Measurements from ENCODE around the gene RAB26. TPM values are rescaled to one million over a fixed set of nuclear protein-coding genes. Genes with fewer than 3 reads are reported as not detected.
A peak's percentile ranks its signal among the peaks of the same experiment; 100 is the strongest.

RAB26 gene
- total and polyA plus RNA-seq, 2 of the 13 experiments (the other 11 are each of a cell fraction or from before 2014, with no cell fraction given) = 0.86 to 3.6 TPM

DNA sequence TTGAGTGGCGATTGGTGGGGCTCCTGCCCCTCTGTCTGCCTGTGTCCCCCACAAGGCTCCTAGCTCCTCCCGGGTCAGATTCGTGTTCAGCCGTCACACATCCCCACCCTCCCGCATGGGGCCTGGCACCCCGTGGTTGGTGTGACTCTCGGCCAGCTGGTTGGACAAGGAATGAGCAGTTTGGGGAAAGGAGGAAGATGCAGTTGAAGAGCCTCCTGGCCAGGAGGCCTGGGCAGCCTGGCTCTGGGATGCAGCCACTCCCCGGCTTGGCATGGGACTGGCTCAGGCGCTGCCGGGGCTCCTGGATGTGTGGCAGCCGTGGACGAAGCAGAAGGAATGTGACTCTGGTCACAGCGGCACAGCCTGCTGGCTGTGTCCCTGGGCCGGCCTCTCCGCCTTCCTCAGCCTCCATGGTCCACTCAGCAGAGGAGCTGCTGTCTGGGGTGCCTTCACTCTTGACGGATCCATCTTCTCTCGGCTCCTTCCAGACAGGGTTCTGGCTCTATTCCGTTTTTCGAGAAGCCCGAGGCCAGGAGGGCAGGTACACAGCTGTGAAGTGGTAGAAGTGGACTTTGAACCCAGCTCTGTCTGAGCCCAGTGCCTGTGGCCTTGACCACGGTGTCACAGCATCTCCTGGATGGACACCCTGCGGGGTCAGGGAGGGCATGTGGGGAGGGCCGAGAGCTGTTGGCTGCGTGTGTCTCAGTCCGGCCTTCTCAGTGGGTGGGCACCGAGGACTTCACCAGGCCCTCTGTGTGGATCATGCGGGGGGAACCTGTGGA lies 9.2 kb downstream of the RAB26 start (continued):
- TF ChIP-seq RERE (CRISPR knock-in tag; IDR thresholded peaks at IDR 0.05; ENCODE audit: low read depth) (peak; percentile 66; the same call in 1 of the 2 replicates), NR2C2 (CRISPR knock-in tag; IDR thresholded peaks at IDR 0.05; ENCODE audit: borderline replicate concordance) (peak; percentile 91), SMAD9 (CRISPR knock-in tag; IDR thresholded peaks at IDR 0.05) (no peak), LCORL (IDR thresholded peaks at IDR 0.05) (no peak), LCORL (CRISPR knock-in tag; IDR thresholded peaks at IDR 0.05) (peak; percentile 93), FOXC1 (CRISPR knock-in tag; IDR thresholded peaks at IDR 0.05; ENCODE audit: borderline replicate concordance) (no peak), NFKBIZ (CRISPR knock-in tag; IDR thresholded peaks at IDR 0.05) (no peak), ZNF660 (CRISPR knock-in tag; IDR thresholded peaks at IDR 0.05; ENCODE audit: borderline replicate concordance, low read depth) (no peak), NR2F6 (IDR thresholded peaks at IDR 0.05) (peak; percentile 96), NR2F6 (CRISPR knock-in tag; IDR thresholded peaks at IDR 0.05) (peak; percentile 99), KDM2A (CRISPR knock-in tag; IDR thresholded peaks at IDR 0.05; ENCODE audit: borderline replicate concordance, low read depth) (peak; percentile 71; the same call in 1 of the 2 replicates), SYNCRIP (IDR thresholded peaks at IDR 0.05; ENCODE audit: insufficient read depth, low read depth, low read length) (no peak), ZNF17 (CRISPR knock-in tag; IDR thresholded peaks at IDR 0.05) (no peak), ZEB1 (IDR thresholded peaks at IDR 0.05; ENCODE audit: insufficient replicate concordance, low read depth) (no peak), HHEX (CRISPR knock-in tag; IDR thresholded peaks at IDR 0.05) (0 out of 2 replicates have a peak, but pooled peaks have one; percentile 1)
- TF ChIP-seq, protein P1, sequence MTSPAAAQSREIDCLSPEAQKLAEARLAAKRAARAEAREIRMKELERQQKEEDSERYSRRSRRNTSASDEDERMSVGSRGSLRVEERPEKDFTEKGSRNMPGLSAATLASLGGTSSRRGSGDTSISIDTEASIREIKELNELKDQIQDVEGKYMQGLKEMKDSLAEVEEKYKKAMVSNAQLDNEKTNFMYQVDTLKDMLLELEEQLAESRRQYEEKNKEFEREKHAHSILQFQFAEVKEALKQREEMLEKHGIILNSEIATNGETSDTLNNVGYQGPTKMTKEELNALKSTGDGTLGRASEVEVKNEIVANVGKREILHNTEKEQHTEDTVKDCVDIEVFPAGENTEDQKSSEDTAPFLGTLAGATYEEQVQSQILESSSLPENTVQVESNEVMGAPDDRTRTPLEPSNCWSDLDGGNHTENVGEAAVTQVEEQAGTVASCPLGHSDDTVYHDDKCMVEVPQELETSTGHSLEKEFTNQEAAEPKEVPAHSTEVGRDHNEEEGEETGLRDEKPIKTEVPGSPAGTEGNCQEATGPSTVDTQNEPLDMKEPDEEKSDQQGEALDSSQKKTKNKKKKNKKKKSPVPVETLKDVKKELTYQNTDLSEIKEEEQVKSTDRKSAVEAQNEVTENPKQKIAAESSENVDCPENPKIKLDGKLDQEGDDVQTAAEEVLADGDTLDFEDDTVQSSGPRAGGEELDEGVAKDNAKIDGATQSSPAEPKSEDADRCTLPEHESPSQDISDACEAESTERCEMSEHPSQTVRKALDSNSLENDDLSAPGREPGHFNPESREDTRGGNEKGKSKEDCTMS (CRISPR knock-in tag; conservative IDR thresholded peaks at IDR 0.05) = no peak
- TF ChIP-seq, protein P2, sequence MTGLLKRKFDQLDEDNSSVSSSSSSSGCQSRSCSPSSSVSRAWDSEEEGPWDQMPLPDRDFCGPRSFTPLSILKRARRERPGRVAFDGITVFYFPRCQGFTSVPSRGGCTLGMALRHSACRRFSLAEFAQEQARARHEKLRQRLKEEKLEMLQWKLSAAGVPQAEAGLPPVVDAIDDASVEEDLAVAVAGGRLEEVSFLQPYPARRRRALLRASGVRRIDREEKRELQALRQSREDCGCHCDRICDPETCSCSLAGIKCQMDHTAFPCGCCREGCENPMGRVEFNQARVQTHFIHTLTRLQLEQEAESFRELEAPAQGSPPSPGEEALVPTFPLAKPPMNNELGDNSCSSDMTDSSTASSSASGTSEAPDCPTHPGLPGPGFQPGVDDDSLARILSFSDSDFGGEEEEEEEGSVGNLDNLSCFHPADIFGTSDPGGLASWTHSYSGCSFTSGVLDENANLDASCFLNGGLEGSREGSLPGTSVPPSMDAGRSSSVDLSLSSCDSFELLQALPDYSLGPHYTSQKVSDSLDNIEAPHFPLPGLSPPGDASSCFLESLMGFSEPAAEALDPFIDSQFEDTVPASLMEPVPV (CRISPR knock-in tag; IDR thresholded peaks at IDR 0.05) = peak; percentile 45; the same call in 1 of the 2 replicates
- TF ChIP-seq, protein P3, sequence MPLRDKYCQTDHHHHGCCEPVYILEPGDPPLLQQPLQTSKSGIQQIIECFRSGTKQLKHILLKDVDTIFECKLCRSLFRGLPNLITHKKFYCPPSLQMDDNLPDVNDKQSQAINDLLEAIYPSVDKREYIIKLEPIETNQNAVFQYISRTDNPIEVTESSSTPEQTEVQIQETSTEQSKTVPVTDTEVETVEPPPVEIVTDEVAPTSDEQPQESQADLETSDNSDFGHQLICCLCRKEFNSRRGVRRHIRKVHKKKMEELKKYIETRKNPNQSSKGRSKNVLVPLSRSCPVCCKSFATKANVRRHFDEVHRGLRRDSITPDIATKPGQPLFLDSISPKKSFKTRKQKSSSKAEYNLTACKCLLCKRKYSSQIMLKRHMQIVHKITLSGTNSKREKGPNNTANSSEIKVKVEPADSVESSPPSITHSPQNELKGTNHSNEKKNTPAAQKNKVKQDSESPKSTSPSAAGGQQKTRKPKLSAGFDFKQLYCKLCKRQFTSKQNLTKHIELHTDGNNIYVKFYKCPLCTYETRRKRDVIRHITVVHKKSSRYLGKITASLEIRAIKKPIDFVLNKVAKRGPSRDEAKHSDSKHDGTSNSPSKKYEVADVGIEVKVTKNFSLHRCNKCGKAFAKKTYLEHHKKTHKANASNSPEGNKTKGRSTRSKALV (CRISPR knock-in tag; IDR thresholded peaks at IDR 0.05) = peak; percentile 66; the same call in 1 of the 2 replicates
